ENCODE results near the gene CTDSP2. TPM values are rescaled to one million over a fixed set of nuclear protein-coding genes. Genes with fewer than 3 reads are reported as not detected.

Gene CTDSP2
- total and polyA plus RNA-seq, 7 donors: 13.9 to 91.8 (median 71.3) TPM

- Histone ChIP-seq H3K4me3 (no peak overlapping the region), H3K27me3 (ENCODE audit: insufficient read depth in 3 of 3, low read length in 2 of 3) (no peaks in the 10 kb centered on the region), H3K9me3 (no peaks in the 10 kb centered on the region), H3K27ac (peak overlapping the region; percentile 92), H3K4me1 (peaks cover 34% of the 10 kb centered on the region), H3K36me3 (ENCODE audit: insufficient read depth in 1 of 2, low read depth in 1 of 2) (no peaks in the 10 kb centered on the region)
- ATAC-seq (no peak), DNase-seq (no peak)
- TF ChIP-seq CTCF (IDR thresholded peaks at IDR 0.05): no peak
- WGBS, 3 donors: 85 to 94% (median 85%) methylated on average over 3 of the region's 3 CpGs
- intact Hi-C loops (cut with DNase I): no loop called here
Measured at GRCh38 chr12:57877876-57878275, 31.3 kb upstream of the CTDSP2 start.

DNA sequence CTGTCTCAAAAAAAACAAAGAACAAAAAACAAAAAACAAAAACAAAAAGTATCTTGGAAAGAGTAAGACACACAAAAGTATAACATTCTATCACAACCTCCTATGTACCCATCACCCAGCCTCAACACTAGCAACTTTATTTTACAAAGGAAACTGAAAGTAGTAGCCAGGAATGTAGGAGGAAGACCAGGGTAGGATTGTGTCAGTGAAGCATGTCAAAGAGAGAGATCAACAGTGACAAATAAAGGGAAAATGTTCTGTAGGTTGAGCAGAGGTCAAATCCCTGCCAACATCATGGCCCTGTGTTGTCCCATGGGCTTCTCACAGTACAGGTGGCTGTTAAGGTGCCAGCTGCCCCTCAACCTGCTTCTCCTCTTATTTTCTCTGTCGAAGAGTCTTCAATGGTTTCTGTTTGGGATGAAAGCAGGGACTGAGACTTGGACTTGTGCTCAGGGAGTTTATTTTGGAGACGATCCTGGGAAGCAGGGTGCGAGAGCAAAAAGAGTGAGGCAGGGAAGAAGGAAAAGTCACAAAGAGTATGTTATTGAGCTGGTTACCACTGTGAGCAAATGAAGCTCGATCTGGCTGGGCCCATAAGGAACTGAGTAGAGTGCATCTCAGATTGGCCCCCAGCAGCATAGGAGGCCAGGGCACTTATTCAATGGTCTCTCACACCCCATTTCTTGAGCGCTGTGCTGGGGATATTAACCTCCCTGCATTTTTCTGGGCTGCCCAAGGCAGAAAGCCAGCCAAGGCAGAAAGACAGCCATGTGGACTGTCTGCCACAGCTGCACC is 29.4 kb upstream of the CTDSP2 start:
- Histone ChIP-seq H3K27me3 (ENCODE audit: insufficient read depth in 3 of 3, low read length in 2 of 3) (no peaks in the 10 kb centered on the region), H3K4me1 (peaks cover 36% of the 10 kb centered on the region), H3K36me3 (ENCODE audit: insufficient read depth in 1 of 2, low read depth in 1 of 2) (no peaks in the 10 kb centered on the region), H3K4me3 (no peak overlapping the region), H3K9me3 (no peaks in the 10 kb centered on the region), H3K27ac (peak overlapping the region; percentile 92)
- 69 to 76% (median 74%) methylated on average over 5 of the region's 5 CpGs for WGBS, 3 donors
- peak in 1 of 4 donors; percentile 29 for ATAC-seq
- no peak for TF ChIP-seq CTCF (IDR thresholded peaks at IDR 0.05)
- no peak for DNase-seq
- intact Hi-C loops (cut with DNase I): no loop called here

- 24 to 32% (median 30%) methylated on average over 8 of the region's 8 CpGs for WGBS, 3 donors
- H3K4me3 ChIP-seq: peak overlapping the region; percentile 48
- intact Hi-C loops (cut with DNase I): no loop called here
- peak overlapping the region; percentile 92 for H3K27ac ChIP-seq
- no peaks in the 10 kb centered on the region for H3K27me3 ChIP-seq (ENCODE audit: insufficient read depth in 3 of 3, low read length in 2 of 3)
- H3K9me3 ChIP-seq: no peaks in the 10 kb centered on the region
- DNase-seq: no peak
- no peak for TF ChIP-seq CTCF (IDR thresholded peaks at IDR 0.05)
- peak; percentile 86 to 95 (median 92) for ATAC-seq
- H3K4me1 ChIP-seq: peaks cover 47% of the 10 kb centered on the region
- H3K36me3 ChIP-seq (ENCODE audit: insufficient read depth in 1 of 2, low read depth in 1 of 2): no peaks in the 10 kb centered on the region
Measured at GRCh38 chr12:57874166-57875108, 27.9 kb upstream of the CTDSP2 start.

GRCh38 chr12:57872362-57872761 is 25.8 kb upstream of the CTDSP2 start:
- no peak for DNase-seq
- ATAC-seq: no peak
- intact Hi-C loops (cut with DNase I): no loop called here
- Histone ChIP-seq H3K4me1 (peaks cover 61% of the 10 kb centered on the region), H3K36me3 (ENCODE audit: insufficient read depth in 1 of 2, low read depth in 1 of 2) (no peaks in the 10 kb centered on the region), H3K4me3 (no peak overlapping the region), H3K27me3 (ENCODE audit: insufficient read depth in 3 of 3, low read length in 2 of 3) (no peaks in the 10 kb centered on the region), H3K27ac (peak overlapping the region; percentile 50), H3K9me3 (no peaks in the 10 kb centered on the region)
- no peak for TF ChIP-seq CTCF (IDR thresholded peaks at IDR 0.05)
- WGBS, 3 donors: 48 to 59% (median 55%) methylated on average over 2 of the region's 2 CpGs

Data from psoas muscle (tissue), 8 donors.